ENCODE data around the gene PPFIA4.

PPFIA4 gene

DNA sequence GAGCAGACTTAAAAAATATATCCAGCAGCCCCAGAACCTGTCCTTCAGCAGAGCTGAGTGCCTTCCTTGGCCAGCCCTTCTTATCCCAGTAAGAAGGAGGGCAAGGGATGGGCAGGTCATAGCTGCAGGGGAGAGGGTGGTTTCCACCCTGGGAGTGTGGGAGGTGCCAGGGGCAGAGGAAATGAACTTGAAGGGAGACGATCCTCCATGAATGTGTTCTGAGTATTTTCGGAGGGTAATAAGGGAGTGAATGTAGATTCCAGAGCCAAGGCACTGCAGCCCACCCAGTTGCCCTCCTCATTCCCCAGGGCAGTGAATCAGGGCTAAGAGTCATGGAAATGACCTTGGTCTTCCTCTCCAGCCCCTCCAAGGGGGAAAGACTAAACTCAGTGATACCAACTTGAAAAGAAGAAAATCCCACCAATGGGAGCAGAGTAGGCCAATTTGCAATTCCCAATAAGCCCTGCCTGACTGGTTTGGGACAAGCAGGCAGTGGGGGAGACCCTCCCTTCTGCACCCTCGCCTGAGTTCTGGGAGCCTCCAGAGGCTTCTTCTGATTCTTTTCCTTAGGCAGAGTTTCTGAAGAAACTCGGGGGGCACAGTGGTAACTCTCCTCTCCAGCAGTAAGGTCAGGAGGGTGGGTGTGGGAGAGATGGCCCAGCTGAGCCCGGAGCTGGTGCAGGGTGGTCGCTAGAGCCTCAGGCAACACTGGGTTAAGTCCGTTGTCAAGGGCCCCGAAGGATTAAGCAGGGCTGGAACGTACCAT is 55.4 kb downstream of the PPFIA4 start:
- no peak for DNase-seq (ENCODE audit: extremely low read depth in 1 of 2, low read depth in 1 of 2)

DNA sequence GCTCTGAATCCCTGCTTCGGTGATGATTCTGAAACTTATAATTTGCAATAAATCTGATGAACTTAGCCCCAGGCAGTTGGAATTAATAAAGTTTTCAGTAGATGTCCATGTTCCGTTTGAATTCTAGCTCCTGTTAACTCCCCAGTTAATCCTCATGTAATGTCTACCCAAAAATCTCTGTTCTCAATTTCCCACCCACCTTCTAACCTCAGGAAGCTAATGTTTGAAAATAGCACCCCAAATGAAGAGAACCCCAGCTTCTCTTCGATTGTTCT is 55.9 kb downstream of the PPFIA4 start:
- no peak for DNase-seq (ENCODE audit: extremely low read depth in 1 of 2, low read depth in 1 of 2)

DNA sequence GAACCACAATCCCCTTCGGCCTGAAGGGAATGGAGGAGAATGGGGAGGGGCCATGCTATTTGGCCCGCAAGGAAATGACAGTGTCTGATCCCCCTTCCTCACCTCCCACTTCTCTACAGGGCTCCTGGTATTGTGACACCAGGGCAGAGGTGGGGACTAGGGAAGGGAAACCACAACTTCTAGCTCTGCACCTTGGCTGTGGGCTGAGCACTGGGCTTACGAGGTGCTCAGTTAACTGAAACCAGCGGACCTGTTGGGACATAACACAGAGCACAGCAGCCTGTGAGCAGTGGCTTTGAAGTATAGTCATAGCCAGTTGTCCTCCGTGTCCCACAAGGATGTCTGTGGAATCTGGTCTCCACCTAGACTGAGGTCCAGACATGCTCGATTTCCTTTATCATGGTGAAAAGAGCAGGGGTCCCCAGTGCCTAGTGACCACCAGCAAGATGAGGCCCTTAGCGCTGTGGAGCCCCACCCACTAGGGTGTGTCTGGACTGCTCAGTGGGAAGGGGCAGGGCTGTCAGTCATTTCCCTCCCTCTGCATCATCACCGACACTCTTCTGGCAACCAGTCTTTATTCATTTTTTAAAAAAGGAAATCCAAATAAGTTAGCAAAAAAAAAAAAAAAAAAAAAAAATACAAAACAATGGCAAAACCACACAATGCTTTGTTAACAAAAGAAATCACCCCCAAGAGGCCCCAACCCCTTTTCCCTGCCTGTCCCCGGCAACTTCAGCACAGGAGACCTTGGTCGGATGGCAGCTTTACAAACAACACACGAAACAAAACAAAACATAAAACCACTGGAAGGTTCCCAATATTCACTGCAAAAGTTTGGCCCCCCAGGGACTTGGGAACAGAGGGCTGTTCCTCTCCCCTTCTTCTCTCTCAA is 56.5 kb downstream of the PPFIA4 start:
- DNase-seq (ENCODE audit: extremely low read depth in 1 of 2, low read depth in 1 of 2): no peak

DNA sequence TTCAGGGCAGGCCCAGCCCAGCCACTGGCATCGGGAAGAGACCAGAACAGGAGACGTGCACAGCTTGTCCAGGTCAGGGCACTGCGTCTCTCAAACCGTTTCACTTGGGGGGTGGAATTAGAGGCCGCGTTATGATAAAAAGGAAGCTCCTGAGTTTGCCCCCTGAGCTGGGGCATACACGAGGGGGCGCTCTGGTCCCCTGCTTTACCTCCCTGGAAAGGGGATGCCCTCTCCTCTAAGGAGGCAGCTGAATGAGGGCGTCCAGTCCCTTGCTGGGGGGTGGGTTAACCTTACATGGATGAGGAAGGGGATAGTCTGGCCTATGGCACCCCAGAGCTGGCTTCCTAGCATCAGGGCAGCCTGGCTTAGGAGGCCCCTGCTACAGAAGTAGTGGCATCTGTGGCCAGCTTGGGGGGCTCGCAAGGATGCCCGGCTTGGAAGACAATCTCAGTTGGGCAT is 57.2 kb downstream of the PPFIA4 start:
- no peak for DNase-seq (ENCODE audit: extremely low read depth in 1 of 2, low read depth in 1 of 2)

DNA sequence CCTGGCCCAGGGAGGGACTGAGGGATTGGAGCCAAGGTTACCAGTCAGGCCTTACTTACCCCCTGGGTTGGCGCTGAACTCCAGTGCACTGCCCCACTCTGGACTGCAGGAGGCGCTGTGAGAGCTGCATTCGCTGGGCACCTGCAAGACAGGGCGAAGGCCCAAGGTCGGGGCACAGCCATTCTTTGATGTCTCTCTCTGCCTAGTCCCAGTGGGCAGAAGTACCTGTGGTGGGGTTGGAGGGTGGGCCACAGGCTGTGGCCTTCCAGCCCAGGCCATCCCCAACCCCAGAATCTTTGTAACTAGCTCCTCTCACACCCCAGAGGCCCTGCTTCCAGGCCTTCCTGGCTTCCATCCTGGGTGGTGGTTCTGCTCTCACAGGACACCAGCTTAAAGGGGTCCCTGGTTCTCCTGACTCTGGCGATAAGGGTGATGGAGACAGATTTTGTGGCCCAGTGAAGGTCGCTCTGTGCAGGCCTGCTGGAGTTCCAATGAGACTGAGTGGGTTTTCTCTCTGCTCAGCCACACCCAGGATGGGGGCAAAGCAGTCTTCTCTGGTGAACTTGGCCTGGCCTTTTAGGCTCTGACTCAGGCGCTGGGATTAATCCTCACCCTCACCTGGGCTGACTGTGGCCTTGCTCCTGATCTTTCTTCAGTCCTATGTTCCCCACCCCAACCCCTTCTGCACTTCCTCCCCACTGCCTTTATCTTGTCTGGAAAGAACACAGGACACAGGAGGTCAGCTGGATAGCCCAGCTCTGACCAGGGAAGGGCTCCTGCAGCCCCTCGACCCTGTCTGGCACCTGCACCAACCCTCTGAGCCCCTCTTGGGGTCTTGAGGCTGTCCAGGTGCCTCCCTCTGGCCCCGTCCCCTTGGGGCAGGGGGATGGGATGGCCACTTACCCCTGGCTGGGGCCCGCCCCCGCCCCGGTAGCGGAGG is 58.6 kb downstream of the PPFIA4 start:
- DNase-seq (ENCODE audit: extremely low read depth in 1 of 2, low read depth in 1 of 2): no peak

DNA sequence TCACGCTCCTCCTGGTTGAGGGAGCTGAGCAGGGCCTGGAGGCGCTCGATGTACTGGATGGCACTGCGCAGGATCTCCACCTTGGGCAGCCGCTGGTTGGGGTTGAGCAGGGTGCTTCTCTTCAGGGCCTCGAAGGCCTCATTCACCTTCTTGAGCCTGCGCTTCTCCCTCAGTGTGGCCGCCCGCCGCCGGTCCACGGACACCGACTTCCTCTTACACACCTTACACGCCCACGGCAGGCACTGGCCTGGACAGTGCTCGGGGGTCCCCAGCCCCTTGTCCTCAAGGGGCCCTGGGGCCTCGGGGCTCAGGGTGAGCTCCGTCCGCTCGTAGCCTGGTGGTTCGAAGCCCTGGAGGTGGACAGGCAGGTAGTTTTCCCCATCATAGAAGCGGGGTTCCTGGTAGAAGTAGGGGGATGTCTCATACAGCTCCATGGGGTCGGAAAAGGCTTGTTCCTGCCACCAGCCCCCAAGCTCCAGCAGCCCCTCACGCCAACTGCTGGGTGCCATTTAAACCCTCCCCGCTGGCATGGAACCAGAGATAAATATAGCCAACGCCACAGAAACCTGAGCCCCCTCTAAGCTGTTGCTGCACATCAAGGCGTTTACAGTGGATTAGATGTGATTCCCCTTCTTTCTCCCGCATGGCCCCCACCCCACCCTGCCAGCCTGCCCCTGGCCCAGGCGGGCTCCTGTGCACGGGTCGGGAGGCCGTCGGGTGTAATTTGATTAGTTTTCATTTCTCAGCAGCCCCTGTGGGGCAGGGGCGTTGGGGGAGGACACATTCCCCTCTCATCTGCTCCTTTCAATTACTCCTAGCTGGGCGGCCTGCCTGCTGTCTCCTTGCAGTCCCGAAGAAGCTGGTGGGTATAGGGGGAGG is 59.5 kb downstream of the PPFIA4 start, which contains the start of gene MYOG:
Gene MYOG, minus strand, starts transcription at position 485 of the 879 bp plus-strand sequence. Its CDS starts 51 bp downstream, at position 434.
- no peak for DNase-seq (ENCODE audit: extremely low read depth in 1 of 2, low read depth in 1 of 2)

DNA sequence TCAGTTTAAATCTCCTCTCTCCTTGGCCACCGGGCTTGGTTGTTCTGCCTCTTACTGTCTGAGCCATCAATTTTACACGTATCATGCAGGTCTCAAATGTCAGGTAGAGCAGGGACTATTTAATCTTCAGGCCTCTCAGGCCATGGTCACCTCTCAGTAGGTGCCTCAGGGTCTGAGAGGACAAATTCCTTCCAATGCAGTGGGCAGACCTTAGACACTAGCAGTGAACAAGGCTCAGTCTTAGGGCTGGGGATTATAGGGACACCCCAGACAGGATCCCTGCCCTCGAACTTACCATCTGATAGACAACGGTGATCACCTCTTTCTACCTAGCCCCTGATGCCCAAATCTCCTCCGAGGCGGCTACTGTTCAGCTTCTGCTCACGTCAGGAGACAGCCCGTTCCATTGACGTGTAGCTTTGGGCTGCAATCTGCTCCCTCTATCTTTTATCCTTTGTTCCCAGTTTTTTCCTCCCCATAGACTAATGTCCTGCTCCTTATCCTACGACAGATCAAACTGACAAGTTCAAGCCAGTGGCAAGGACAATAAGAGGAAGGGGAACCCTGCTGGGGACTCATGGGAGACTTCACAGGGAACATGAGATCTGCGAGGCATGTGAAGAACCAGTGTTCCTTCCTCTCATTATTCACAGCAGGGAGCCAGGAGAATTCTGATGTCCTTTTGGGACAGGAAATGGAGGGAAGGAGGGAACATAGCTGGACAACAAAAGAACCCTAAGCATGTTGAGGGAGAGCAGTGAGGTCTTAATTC is 60.9 kb downstream of the PPFIA4 start:
- DNase-seq (ENCODE audit: extremely low read depth in 1 of 2, low read depth in 1 of 2): no peak

DNA sequence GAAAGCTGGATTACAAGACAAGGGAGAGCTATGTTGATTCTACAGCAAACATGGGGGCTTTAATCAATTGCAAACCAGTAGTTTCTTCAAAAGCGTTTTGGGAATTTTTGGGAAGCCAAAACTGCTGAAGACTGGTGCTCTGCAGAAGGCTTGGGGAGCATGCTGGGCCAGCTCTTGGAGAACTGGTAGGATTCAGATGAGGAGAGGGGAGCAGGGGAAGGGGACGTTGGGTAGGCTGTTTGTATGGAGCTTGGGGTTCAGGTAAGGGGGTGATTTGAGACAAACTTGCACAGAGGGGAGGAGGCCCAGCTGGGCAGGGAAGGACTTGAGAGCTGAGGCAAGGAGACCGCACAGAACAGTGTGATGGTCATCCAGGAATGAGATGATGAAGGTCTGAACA is 62.1 kb downstream of the PPFIA4 start:
- no peak for DNase-seq (ENCODE audit: extremely low read depth in 1 of 2, low read depth in 1 of 2)

DNA sequence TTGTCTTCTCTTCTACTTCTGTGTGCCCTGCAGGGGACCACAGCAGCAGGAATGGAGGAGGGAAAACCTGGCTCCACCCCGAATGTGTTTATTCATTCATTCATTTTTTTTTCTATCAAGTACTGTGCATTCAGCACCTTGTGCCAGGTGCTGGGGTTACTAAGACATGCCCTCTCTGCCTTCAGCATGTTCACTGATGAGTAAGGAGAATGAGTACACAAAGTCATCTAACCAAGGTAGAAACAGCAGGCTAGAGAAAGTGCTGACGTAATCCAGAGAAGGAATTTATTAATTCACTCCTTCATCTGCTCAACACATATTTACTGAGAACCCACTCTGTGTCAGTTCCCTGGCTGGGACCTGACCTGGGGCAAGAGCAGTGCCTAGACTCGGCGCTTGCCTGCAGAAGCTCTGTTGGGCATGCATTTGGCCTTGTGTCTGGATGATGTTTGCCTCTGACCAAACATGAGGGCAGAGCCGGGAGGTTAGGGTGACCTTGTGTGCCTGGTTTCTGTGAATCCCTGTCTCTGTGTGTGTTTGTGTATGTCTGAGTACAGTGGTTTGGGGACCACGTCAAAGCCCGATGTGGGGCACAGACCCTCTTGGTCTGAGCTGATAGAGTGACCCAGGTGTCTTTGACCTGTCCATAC is 62.8 kb downstream of the PPFIA4 start:
- DNase-seq (ENCODE audit: extremely low read depth in 1 of 2, low read depth in 1 of 2): no peak

DNA sequence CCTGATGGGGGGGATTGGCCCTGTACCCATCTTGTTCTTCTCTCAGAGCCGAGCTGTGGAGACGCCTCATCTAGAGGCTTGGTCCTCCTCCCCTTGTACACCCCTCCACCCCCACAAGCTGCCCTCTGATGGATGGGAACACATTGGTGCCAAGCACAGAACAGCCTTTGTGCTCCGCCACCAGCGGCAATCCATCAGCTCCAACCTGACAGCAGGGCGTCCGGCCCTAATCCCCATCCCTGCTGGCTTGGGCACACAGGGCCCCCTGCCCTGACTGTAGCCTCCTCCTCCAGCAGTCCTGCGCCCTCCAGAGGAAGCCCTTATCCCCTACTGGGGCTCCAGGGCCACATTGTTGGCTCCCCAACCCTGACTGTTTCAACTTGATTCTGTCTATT is 63.4 kb downstream of the PPFIA4 start:
- DNase-seq (ENCODE audit: extremely low read depth in 1 of 2, low read depth in 1 of 2): no peak

DNA sequence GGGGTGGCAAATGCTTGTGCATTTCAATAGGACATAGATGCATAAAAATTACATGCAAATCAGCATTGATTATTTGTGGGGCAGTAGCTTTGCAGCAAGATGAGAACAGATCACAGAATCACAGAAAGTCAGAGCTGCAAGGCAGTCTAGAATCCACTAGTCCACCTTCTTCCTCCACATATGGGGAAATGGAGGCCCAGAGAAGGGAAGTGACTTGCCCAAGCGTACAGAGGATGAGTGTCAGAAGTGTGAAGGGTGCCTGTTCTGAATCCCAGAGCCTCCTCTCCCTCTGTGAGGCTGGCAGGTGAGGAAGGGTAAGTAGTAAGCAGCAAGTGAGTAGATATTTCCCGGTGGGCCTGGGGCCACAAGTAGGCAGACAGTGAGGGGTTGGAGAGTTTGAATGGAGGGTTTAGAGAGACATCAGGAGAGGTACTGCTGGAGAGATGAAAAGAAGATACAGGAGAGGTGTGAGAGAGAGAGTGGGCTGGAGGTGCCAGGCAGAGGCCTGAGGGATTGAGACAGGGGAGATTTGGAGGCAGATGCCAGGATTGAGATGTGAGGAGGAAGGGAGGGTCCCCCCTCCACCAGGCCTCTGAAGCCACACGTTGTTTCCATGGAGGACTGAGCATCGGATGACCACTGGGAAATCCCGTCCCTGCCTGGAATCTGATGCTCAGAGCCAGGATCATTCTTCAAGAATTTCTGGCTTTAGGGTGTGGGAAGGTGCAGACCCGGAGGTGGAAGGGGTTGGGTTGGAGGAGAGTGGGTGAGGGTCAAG is 64.3 kb downstream of the PPFIA4 start:
- no peak for DNase-seq (ENCODE audit: extremely low read depth in 1 of 2, low read depth in 1 of 2)

DNA sequence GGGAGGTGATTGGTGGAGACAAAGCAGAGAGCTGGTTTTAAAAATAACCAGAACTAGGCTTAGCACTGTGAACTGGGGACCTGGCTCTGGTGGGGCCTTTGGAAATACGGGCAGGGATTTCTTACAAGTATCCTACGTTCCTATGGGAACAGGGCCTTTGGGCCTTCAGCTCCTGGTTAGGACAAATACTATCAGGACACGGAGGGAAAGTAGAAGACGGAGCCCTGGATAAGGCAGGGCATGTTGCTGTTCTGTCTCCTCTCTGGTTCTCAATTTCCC is 64.8 kb downstream of the PPFIA4 start:
- no peak for DNase-seq (ENCODE audit: extremely low read depth in 1 of 2, low read depth in 1 of 2)

DNA sequence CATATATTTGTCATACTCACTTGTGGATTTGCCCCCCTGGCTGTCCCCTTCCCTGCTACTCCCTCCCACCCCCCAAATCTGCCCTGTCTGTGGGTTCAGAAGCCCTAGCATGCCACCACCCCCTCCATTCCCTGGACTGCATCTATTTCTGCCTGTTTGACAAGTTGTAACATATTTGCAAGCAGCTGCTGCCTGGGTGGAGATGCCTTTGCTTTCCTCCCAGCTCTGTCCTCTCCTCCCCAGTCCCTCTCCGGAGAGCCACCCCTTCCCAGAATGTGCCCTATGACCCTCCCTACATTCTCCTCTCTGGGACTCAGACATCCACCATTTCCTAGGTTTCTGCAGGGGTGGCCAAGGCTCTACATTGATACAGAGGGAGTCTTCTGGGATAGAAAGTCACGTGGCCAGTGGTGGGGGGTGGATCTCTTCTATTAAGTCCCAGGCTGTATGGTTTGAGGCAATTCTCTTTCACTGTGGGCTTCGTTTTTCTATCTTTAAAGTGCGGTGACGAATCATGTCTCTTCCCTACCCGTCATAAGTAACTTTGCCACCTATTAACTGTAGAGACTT is 65.6 kb downstream of the PPFIA4 start:
- no peak for DNase-seq (ENCODE audit: extremely low read depth in 1 of 2, low read depth in 1 of 2)

DNA sequence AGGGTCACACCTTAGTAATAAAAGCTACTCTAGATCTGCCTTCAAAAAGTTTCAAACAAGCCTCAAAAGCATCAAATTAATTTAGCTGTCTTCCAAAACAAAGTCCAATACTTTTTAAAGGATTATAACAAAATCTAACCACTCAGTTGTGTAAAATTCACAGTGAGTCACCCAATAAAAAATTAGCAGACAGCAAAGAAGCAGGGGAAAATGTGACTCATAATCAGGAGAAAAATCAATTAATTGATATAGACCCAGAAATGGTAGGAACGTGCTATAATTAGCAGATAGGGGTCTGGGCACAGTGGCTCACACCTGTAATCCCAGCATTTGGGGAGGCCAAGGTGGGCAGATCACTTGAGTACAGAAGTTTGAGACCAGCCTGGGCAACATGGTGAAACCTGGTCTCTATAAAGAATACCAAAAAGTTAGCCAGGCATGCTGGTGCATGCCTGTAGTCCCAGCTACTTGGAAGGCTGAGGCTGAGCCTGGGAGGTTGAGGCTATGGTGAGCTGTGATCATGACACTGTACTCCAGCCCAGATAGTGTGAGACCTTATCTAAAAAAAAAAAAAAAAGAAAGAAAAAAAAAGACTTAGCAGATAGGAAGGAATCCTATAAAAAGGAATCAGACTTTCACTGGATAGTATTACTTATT is 67.6 kb downstream of the PPFIA4 start:
- no peak for DNase-seq (ENCODE audit: extremely low read depth in 1 of 2, low read depth in 1 of 2)

DNA sequence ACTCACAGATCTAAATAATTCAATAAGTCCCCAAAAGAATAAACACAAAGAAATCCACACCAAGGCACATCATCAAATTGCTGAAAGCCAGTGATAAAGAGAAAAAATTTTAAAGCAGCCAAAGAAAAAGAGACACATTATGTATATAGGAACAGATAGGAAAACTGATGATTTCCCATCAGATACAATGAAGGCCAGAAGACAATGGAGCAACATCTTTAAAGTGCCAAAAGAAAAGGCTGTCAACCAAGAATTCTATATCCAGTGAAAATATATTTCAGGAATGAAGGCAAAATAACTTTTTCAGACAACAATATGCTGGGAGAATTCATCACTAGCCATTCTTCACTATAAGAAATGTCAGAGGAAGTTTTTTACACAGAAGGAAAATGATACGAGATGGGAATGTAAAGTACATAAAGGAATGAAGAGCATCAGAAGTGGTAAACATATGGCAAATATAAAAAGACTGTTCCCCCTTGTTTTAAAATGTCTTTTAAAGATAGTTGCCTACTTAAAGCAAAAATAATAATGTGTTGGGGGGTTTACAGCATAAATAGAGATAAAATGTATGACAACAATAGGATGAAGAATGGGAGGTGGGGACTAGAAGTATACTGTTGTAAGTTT is 68.9 kb downstream of the PPFIA4 start:
- DNase-seq (ENCODE audit: extremely low read depth in 1 of 2, low read depth in 1 of 2): no peak

DNA sequence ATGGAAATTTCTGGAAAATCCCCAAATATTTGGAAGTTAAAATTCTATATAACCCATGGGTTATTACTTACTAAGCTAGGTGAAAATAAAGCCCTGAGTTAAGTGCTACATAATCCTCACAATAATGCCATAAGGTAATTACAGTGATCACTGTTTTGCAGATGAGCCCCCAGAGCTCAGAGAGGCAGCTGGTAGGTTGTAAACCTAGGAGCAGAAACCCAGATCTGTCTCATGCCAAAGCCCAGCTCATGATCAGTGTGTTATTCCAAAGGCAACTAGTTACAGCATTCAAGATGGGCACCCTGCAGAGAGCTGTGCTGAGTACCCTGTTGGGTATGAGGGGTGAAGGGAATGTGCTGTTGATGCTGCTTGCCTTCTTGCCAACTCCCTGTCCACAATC is 70.3 kb downstream of the PPFIA4 start:
- no peak for DNase-seq (ENCODE audit: extremely low read depth in 1 of 2, low read depth in 1 of 2)

DNA sequence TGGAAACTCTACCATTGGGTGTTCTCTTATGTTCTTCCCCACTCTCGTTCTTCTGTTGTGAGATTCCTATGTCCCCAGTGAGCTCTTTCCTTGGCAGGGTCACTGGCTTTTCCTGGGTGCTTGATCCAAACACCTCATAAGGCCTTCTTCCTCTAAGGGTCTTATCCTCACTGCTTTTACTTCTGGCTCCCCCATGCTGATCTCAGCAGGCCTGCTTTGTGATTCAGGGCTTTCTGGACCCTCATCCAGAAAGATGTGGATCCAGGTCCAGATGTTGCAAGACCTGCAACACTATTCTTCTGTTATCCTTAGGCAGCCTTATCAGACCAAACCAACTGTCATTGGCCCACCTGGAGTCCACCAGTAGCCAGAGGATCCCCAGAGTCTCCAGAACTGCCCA is 70.7 kb downstream of the PPFIA4 start:
- no peak for DNase-seq (ENCODE audit: extremely low read depth in 1 of 2, low read depth in 1 of 2)

Data from activated CD8-positive, alpha-beta memory T cell treated with anti-CD3 and anti-CD28 coated beads for 1 hour (primary cell).